ENCODE measurements around the gene SCRN3.
A peak's percentile ranks its signal among the peaks of the same experiment; 100 is the strongest.
"Not testable (repeated sequence)": the region's sequence is repeated elsewhere in the genome, so short reads cannot be mapped to it uniquely, and the experiment has no call there.

The SCRN3 gene, protein sequence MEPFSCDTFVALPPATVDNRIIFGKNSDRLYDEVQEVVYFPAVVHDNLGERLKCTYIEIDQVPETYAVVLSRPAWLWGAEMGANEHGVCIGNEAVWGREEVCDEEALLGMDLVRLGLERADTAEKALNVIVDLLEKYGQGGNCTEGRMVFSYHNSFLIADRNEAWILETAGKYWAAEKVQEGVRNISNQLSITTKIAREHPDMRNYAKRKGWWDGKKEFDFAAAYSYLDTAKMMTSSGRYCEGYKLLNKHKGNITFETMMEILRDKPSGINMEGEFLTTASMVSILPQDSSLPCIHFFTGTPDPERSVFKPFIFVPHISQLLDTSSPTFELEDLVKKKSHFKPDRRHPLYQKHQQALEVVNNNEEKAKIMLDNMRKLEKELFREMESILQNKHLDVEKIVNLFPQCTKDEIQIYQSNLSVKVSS

DNA sequence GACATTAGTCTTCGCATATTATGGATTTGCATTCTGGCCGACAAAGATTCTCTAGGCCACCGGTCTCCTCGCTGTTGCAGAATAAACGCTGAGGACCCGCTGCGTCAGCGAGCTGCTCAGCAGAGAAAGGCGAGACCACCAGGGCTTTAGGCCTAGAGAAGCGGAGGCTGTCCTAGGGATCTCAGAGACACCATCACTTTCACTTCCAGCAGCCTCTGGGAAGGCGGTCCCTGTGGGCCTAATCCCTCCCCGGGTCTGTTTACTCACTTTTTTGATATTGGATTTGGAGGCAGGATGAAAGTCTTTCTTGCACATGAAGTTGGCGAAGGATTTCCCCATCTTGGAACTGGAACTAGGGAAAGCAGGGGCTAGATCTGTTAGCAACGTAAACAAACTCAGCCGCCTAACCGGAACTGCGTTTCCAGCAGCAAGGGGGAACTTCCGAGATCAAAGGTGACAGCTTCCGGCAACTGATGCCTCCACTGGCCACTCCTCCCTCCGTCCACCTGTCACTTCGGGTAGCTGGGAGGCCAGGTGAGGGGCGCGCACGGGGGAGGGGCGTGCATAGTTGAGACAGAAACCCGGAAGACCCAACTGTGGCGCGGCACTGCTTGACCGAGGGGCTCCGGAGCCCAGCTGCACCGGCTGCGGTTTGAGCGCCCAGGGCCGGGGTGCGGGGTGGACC is at the start of gene SCRN3:
Gene SCRN3 (plus strand): TSS at position 447 of the 685 bp plus-strand sequence. CDS start 2,554 bp downstream, outside the sequence.
- peak; percentile 48 to 68 (median 61) for DNase-seq (ENCODE audit: low read depth in 2 of 3, low spot score in 1 of 3)

DNA sequence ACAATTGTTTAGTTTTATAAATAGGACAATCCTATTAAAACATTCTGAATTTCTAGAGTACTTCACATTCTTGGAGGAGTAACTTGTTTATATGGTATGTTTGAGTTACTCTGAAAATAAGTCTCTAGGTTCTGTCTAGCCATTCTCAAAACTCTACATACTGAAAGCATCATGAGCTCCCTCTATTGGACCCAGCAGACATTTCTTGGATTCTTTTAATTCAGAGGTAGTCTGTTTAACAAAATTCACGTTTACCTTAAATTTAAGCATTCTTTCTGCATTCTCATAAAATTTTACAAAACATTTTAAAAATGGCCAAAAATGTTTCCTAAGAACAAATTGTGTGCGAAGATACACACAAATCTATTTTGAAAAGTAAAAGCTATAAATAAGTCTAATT is 45.5 kb upstream of the SCRN3 start:
- no peak for DNase-seq (ENCODE audit: low read depth in 2 of 3, low spot score in 1 of 3)

DNA sequence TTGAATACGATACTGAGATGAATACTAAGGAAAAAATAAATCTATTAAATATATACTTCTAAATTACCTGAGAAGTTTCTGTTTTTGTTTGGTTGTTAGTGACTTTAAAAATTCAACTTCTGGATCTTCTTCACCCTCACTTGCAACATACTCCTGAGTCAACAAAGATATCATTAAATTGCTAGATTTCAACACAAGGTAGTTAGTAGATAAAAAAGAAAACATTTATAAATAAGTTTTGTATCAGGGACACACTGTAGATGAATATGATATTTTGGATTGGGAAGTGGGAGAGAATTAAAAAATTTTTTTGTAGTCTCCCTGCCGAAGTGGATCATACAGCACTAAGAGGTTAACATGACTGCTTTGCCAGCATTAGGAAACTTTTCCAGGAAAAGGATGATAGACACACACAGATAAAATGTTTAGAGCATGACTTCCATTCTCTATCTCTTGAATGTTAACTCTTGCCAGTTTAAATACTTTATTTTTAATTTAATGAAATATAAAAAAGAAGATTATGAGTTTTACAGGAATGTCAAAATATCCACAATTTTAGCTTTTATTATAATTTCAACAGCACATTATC is 44.8 kb upstream of the SCRN3 start:
- no peak for DNase-seq (ENCODE audit: low read depth in 2 of 3, low spot score in 1 of 3)

DNA sequence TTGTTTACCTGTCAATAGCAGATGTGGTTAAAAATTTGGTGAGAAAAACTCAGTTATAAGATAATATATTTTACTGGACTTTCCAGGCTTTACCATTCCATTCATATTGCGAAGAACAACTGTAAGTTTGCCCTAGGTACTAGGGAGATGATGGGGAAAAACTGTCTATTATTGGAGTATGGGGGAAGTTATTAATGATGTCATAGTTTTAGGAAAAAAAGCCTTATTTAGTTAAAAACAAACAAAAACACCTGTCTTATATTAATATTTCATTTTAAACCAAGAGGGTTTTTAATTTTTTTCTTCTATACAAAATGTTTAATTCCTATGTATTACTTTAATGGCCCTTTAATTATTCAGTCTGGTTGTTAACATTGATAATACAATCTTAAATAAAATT is 42.5 kb upstream of the SCRN3 start:
- no peak for DNase-seq (ENCODE audit: low read depth in 2 of 3, low spot score in 1 of 3)

DNA sequence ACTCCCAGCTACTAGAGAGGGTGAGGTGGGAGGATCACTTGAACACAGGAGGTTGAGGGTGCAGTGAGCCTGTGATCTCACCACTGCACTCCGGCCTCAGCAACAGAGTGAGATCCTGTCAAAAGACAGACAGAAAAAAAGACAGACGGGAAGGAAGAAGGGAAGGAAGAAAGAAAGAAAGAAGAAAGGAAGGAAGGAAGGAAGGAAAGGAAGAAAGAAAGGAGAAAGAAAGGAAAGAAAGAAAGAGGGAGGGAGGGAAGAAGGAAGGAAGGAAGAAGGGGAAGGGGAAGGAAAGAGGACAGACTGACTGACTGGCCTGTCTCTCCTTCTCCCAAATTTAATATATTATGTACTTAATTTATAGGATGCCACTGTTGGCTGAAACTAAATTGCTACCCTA is 39.2 kb upstream of the SCRN3 start:
- DNase-seq (ENCODE audit: low read depth in 2 of 3, low spot score in 1 of 3), result no peak

DNA sequence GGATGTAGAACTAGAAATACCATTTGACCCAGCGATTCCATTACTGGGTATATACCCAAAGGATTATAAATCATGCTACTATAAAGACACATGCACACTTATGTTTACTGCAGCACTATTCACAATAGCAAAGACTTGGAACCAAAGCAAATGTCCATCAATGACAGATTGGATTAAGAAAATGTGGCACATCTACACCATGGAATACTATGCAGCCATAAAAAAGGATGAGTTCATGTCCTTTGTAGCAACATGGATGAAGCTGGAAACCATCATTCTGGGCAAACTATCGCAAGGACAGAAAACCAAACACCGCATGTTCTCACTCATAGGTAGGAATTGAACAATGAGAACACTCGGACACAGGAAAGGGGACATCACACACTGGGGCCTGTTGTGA is 35.9 kb upstream of the SCRN3 start:
- not testable (repeated sequence) for DNase-seq (ENCODE audit: low read depth in 2 of 3, low spot score in 1 of 3)

DNA sequence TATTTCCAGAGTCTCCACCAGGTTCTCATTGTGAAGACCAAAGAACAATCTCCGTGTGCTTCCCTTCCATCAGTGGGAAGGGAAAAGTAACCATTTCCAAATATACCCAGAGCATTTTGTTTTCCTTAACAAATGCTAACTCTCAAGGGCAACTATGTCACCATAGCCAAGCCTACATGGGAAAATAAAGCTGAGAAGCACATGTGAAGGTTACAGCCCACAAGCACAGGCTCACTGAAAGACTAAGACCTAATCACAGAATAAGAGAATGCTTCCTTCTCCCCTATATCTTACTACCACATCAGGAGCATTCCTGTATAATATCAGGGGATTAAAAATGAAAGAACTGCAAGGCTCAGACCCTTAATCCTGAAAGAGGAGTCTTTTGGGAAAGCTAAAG is 32.6 kb upstream of the SCRN3 start:
- no peak for DNase-seq (ENCODE audit: low read depth in 2 of 3, low spot score in 1 of 3)

DNA sequence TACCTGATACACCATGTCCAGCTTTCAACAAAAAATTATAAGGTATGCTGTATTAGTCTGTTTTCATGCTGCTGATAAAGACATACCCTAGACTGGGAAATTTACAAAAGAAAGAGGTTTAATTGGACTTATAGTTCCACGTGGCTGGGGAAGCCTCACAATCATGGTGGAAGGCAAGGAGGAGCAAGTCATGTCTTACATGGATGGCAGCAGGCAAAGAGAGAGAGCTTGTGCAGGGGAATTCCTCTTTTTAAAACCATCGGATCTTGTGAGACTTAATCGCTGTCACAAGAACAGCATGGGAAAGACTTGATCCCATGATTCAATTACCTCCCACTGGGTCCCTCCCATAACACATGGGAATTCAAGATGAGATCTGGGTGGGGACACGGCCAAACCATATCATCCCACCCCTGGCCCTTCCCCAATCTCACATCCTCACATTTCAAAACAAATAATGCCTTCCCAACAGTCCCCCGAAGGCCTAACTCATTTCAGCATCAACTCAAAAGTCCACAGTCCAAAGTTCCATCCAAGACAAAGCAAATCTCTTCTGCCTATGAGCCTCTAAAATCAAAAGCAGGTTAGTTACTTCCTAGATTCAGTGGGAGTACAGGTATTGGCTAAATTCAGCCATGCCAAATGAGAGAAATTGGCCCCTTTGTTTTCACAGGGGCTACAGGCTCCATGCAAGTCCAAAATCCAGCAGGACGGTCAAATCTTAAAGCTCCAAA is 31.9 kb upstream of the SCRN3 start:
- DNase-seq (ENCODE audit: low read depth in 2 of 3, low spot score in 1 of 3), result not testable (repeated sequence)

DNA sequence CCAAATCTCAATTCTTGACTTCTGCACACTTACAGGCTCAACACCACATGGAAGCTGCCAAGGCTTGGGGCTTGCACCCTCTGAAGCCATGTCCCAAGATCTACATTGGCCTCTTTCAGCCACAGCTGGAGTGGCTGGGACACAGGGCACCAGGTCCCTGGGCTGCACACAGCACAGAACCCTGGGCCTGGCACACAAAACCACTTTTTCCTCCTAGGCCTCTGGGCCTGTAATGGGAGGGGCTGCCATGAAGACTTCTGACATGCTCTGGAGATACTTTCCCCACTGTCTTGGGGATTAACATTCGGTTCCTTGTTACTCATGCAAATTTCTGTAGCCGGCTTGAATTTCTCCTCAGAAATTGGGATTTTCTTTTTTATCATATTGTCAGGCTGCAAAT is 30.9 kb upstream of the SCRN3 start:
- DNase-seq (ENCODE audit: low read depth in 2 of 3, low spot score in 1 of 3), result no peak

DNA sequence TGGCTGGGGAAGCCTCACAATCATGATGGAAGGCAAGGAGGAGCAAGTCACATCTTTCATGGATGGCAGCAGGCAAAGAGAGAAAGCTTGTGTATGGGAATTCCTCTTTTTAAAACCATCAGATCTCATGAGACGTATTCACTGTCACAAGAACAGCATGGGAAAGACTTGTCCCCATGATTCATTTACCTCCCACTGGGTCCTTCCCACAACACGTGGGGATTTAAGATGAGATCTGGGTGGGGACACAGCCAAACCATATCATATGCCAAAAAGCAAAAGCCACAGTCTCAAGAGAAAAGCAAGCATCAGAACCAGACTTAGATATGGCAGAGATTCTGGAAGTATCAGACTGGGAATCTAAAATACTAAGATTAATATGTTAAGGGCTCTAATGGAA is 30.0 kb upstream of the SCRN3 start:
- DNase-seq (ENCODE audit: low read depth in 2 of 3, low spot score in 1 of 3), result no peak

DNA sequence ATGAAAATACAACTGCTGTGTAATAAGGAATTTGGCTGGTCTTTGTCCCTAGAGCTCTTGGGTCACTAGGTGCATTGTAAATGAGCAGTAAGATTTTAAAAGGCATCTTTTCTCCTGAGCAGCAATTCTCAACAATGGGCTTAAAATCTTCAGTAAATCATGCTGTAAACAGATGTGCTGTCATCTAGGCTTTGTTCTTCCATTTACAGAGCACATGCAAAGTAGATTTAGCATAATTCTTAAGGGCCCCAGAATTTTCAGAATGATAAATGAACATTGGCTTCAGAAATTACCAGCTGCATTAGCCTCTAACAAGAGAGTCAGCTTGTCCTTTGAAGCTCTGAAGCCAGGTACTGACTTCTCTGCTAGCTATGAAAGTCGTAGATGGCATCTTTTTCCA is 26.8 kb upstream of the SCRN3 start:
- DNase-seq (ENCODE audit: low read depth in 2 of 3, low spot score in 1 of 3), result no peak

DNA sequence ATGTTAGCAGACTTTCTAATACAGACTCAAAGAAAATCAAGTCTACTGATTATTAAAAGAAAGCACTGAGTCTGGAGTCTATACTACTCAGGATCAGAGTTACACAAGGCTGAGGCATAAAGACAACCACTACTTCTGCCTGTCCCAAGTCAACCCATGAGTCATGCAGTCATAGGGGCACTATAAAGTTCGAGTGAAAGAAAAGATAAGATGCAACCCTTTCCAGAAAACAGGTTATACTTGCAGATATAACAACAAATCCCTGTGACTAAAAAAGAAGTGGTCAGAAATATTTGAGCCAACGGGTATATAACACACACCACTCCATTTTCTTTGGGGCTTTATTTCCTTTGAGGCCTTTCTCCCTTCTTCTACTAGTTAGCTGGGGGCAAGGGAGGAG is 18.6 kb upstream of the SCRN3 start:
- no peak for DNase-seq (ENCODE audit: low read depth in 2 of 3, low spot score in 1 of 3)

DNA sequence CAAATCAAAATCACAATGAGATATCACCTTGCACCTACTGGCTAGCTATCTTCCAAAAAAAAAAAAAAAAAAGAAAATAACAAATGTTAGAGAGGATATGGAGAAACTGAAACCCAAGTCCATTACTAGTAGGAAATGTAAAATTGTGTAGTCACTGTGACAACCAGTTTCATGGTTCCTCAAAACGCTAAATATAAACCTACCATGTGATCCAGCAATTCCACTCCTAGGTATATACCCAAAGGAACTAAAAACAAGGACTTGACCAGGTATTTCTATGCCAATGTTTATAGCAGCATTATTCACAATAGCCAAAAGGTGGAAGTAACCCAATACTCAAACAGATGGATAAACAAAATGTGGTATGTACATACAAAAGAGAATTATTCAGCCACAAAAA is 11.7 kb upstream of the SCRN3 start:
- no peak for DNase-seq (ENCODE audit: low read depth in 2 of 3, low spot score in 1 of 3)

DNA sequence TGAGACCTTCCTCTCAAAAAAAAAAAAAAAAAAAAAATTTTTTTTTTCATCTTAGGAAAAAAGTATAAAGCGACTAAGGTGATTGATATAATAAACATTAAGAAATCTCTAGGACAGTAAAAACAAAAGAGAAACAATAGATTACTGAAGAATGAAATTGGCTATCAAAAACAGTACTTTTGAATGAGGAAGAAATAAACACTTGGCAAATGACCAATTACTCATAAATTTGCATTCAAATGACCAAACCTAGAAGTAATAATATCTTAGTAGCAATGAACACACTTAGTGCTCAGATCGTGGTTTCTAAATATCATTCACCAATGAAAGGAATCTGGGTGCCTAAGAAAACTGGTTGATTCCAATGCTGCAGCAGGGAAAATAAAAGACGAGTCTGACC is 10.3 kb upstream of the SCRN3 start:
- DNase-seq (ENCODE audit: low read depth in 2 of 3, low spot score in 1 of 3), result no peak

DNA sequence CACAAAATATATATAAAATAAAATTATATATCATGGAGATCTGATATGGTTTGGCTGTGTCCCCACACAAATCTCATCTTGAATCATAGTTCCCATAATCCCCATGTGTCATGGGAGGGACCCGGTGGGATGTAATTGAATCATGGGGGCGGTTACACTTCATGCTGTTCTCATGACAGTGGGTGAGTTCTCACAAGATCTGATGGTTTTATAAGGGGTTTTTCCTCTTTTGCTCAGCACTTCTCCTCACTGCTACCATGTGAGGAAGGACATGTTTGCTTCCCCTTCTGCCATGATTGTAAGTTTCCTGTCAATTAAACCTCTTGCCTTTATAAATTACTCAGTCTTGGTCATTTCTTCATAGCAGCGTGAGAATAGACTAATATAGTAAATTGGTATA is 6.8 kb upstream of the SCRN3 start:
- DNase-seq (ENCODE audit: low read depth in 2 of 3, low spot score in 1 of 3), result not testable (repeated sequence)

DNA sequence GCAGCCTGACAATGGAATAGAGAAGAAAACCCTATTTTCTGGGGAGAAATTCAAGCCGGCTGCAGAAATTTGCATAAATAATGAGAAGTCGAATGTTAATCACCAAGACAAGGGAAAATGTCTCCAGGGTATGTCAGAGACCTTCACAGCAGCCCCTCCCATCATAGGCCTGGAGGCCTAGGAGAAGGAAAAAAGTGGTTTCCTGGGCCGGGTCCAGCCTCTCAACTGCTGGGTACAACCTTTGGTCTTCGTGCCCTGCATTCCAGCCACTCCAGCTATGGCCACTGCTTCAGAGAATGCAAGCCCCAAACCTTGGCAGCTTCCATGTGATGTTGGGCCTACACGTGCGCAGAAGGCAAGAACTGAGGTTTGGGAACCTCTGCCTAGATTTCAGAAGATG is 6.0 kb upstream of the SCRN3 start:
- DNase-seq (ENCODE audit: low read depth in 2 of 3, low spot score in 1 of 3), result no peak

DNA sequence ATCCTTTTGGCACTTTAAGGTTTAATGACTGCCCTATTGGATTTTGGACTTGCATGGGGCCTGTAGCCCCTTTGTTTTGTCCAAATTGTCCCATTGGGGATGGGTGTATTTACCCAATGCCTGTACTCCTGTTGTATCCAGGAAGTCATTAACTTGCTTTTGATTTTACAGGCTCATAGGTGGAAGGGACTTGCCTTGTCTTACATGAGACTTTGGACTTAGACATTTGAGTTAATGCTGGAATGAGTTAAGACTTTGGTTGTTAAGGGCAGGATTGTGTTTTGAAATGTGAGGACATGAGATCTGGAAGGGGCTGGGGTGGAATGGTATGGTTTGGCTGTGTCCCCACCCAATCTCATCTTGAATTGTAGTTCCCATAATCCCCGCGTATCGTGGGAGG is 5.2 kb upstream of the SCRN3 start:
- DNase-seq (ENCODE audit: low read depth in 2 of 3, low spot score in 1 of 3), result not testable (repeated sequence)

DNA sequence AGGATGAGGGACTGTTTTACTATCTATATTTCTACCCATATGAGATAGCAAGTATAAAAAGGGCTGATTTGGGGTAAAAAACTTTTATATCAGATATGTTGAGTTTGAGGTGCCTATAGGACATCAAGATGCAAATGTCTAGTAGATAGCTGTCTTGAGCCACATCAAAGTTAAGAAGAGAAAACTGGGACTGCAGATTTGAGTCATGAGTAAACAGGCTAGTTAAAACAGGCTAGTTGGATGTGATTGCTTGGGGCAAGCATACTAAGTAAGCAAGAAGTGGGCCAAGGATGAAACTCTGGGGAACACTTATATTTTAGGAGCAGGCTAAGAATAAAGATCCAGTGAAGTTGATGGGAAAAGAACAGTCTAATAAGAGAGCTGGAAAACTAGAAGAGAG is 2.8 kb upstream of the SCRN3 start:
- no peak for DNase-seq (ENCODE audit: low read depth in 2 of 3, low spot score in 1 of 3)

DNA sequence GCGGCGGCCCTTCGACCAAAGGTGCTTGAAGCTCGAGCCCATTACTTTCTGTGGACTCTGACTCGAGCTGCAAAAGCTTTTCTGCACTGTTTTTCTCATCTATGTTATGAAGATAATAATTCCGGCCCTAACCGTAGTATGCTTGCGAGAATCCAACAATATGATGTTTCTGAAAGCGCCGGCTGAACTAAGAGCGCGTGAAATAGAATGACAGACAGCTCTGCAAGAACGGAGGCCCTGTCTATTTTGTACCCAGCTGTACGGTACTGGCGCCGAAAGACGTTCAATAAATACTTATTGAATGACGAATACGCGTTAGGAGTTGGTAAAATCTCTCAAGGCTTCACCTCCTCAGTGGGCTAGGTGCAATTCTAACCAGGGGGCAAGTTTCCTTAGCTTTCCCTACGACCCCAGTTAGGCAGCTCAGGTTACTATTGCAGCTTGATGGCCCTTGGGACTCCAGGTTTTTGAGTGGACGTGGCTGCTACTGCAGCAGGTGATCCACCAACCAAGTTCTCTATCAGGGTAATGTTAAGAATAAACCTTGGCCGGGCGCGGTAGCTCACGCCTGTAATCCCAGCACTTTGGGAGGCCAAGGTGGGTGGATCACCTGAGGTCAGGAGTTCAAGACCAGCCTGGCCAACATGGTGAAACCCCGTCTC is 570 bp downstream of the SCRN3 start:
- no peak for DNase-seq (ENCODE audit: low read depth in 2 of 3, low spot score in 1 of 3)

DNA sequence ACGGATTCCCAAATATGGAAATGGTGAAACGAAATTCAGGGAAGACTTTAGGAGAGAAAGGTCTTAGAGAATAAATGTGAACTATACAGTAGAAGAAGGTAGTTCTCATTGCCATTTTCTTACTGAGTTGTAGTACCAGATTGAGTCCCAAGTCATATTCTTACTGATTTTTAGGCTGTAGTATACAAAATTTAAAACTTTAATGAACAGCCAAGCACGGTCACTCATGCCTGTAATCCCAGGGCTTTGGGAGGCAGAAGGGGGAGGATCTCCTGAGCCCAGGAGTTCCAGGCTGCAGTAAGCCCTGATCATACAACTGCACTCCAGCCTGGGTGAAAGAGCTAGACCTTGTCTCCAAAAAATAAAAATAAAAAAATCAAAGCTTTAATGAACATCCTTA is 2.2 kb downstream of the SCRN3 start:
- no peak for DNase-seq (ENCODE audit: low read depth in 2 of 3, low spot score in 1 of 3)

DNA sequence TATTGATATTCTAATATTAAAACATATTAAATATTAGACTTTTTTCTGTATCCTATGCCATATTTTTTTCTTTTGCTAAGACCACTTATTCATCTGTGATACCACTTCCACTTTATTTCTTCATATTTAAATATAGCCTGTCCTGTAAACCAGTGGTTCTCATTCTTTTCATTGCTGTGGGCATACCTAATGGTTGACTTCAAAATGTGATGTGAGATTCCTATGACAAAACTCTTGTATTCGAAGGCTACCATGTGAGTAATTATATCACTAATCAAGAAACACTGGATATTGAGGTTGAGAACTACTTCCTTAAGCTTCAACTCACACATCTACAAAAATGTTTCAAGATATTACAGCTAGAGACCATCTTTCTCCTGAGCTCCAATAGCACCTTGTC is 3.6 kb downstream of the SCRN3 start:
- DNase-seq (ENCODE audit: low read depth in 2 of 3, low spot score in 1 of 3), result no peak
